Transverse colon (tissue), 4 donors: Measurements from ENCODE around the gene CALHM6. TPM values are rescaled to one million over a fixed set of nuclear protein-coding genes. Genes with fewer than 3 reads are reported as not detected.

Source experiments
- DNase-seq: peaks from one replicate; pipeline ENCODE4 v3.0.0-alpha.2; 2019
- H3K27ac ChIP-seq, 4 donors: fragments of 200-600 bp; sonication (generic); 2 replicates each; pipeline ENCODE4 v1.5.1; 2016 to 2018; ENCODE audit warnings: inconsistent platforms in 4 of 4
- H3K27me3 ChIP-seq: fragments of 200-600 bp; sonication (generic); 2 replicates; pipeline ENCODE4 v1.5.1; 2017; ENCODE audit warnings: inconsistent platforms
- H3K36me3 ChIP-seq, 4 donors: fragments of 200-600 bp; sonication (generic); 2 replicates each; pipeline ENCODE4 v1.5.1; 2017 to 2019; ENCODE audit warnings: inconsistent platforms in 4 of 4
- H3K4me1 ChIP-seq, 4 donors: fragments of 200-600 bp; sonication (generic); 2 replicates each; pipeline ENCODE4 v1.5.1; 2017 to 2020; ENCODE audit warnings: inconsistent platforms in 4 of 4
- H3K4me3 ChIP-seq, 4 donors: fragments of 200-600 bp; sonication (generic); 1 replicate in 1 of 4; 2 replicates in 3 of 4; pipeline versions ENCODE4 v1.5.1 to v1.6.1; 2017 to 2019; ENCODE audit warnings: inconsistent platforms in 4 of 4
- H3K9me3 ChIP-seq, 2 donors: fragments of 200-600 bp; sonication (generic); 2 replicates each; pipeline ENCODE4 v1.5.1; 2017 to 2019; ENCODE audit warnings: inconsistent platforms in 2 of 2
- CTCF ChIP-seq, 5 experiments: fragments of 200-600 bp in 3 of 5; fragments of 450-650 bp in 2 of 5; sonication (generic) in 3 of 5; IDR thresholded peaks; 1 replicate in 2 of 5; 2 replicates in 3 of 5; pipeline ENCODE4 v1.5.1; 2016 to 2017; ENCODE audit warnings: antibody characterized with exemption in 5 of 5, inconsistent platforms in 3 of 5, mild to moderate bottlenecking in 2 of 5, moderate library complexity in 1 of 5
- EP300 ChIP-seq: sonication (generic); formaldehyde crosslinking; IDR thresholded peaks from one replicate; pipeline ENCODE4 v1.6.1; 2017; ENCODE audit warnings: antibody characterized with exemption, low read depth
- POLR2A ChIP-seq: fragments of 450-650 bp; IDR thresholded peaks from one replicate; pipeline ENCODE4 v1.6.1; 2016; ENCODE audit warnings: antibody characterized with exemption, mild to moderate bottlenecking, moderate library complexity
- POLR2AphosphoS5 ChIP-seq, 3 donors: sonication (generic); formaldehyde crosslinking; IDR thresholded peaks; one replicate each; pipeline ENCODE4 v1.6.1; 2016; ENCODE audit warnings: antibody characterized with exemption in 3 of 3
- WGBS, 2 donors: methylation state at CpG; one replicate each; pipeline ENCODE4 v1.1.5; 2018; ENCODE audit warnings: low coverage in 1 of 2; 5-methylcytosine and 5-hydroxymethylcytosine counted together
- in situ Hi-C, 4 donors: fragments of 200-750 bp; cut with MboI; loops; one replicate each; pipeline versions ENCODE4 v1.15.0 to v1.15.1; 2017; ENCODE audit warnings: low sequenced_read_pairs in 3 of 4, low pct_ligation_motif_present in 1 of 4, low pct_unique_long_range_greater_than_20kb in 1 of 4
- intact Hi-C: fragments of 100-400 bp; cut with DNase I; formaldehyde crosslinking; loops from one replicate; pipeline ENCODE4 v1.15.1; 2023; ENCODE audit warnings: low total_unique reads
- total RNA-seq, 4 donors: library from RNA; depleted of rRNA; stranded (reverse); fragments of >200 nt; gene quantifications; one replicate each; pipeline ENCODE4 v1.1.0, GENCODE V29; 2016

Gene CALHM6
- total RNA-seq, 4 donors from 2014 or later: 3.3 to 21.7 (median 3.3) TPM; not detected in 1

- in situ Hi-C loops: no loop called here
- TF ChIP-seq EP300 (no peak), POLR2AphosphoS5 (IDR thresholded peaks at IDR 0.05) (no peak), POLR2A (no peak), CTCF (IDR thresholded peaks at IDR 0.05) (no peak)
- no peaks in the 10 kb centered on the region for H3K36me3 ChIP-seq
- H3K4me3 ChIP-seq: no peak overlapping the region
- intact Hi-C loops: no loop called here
- peaks cover 0 to 17% (median 3%) of the 10 kb centered on the region in 4 donors for H3K4me1 ChIP-seq
- DNase-seq: no peak
- H3K27ac ChIP-seq: no peak overlapping the region
- WGBS, 2 donors: 80 to 87% methylated on average over 1 to 6 of the region's 9 CpGs
- peaks cover 30% of the 10 kb centered on the region for H3K27me3 ChIP-seq
- H3K9me3 ChIP-seq: no peaks in the 10 kb centered on the region
These were observed 2.9 kb upstream of the CALHM6 start for GRCh38 chr6:116458264-116458663.

- Histone ChIP-seq H3K4me1 (peaks cover 0 to 17% (median 3%) of the 10 kb centered on the region in 4 donors), H3K27me3 (peaks cover 47% of the 10 kb centered on the region), H3K36me3 (no peaks in the 10 kb centered on the region), H3K9me3 (no peaks in the 10 kb centered on the region), H3K27ac (no peak overlapping the region), H3K4me3 (no peak overlapping the region)
- intact Hi-C loops (no loop called here), in situ Hi-C loops (no loop called here)
- TF ChIP-seq POLR2AphosphoS5 (IDR thresholded peaks at IDR 0.05) (no peak), CTCF (IDR thresholded peaks at IDR 0.05) (no peak), POLR2A (no peak), EP300 (no peak)
- DNase-seq: no peak
- WGBS, 2 donors: 88 to 98% methylated on average over 4 of the region's 4 CpGs
These were observed 1.2 kb upstream of the CALHM6 start for GRCh38 chr6:116459927-116460326.

GRCh38 chr6:116461932-116462885 lies 1.0 kb downstream of the CALHM6 start:
- Histone ChIP-seq H3K4me1 (peaks cover 0 to 17% (median 3%) of the 10 kb centered on the region in 4 donors), H3K36me3 (no peaks in the 10 kb centered on the region), H3K9me3 (no peaks in the 10 kb centered on the region), H3K27me3 (peaks cover 51% of the 10 kb centered on the region), H3K27ac (peak overlapping the region; percentile 41 to 54 (median 44)), H3K4me3 (peak overlapping the region; percentile 17 to 55 (median 34))
- intact Hi-C loops (no loop called here), in situ Hi-C loops (no loop called here)
- 34 to 81% methylated on average over 8 to 32 of the region's 84 CpGs for WGBS, 2 donors
- TF ChIP-seq POLR2A: no peak
- TF ChIP-seq POLR2AphosphoS5 (IDR thresholded peaks at IDR 0.05): no peak
- TF ChIP-seq EP300: no peak
- no peak for TF ChIP-seq CTCF (IDR thresholded peaks at IDR 0.05)
- DNase-seq: peak; percentile 29

GRCh38 chr6:116463301-116463700 lies 2.1 kb downstream of the CALHM6 start:
- peak overlapping the region in 1 of 4 donors; percentile 55 for H3K4me3 ChIP-seq
- no peak for TF ChIP-seq POLR2A
- no peak for TF ChIP-seq EP300
- TF ChIP-seq CTCF (IDR thresholded peaks at IDR 0.05): no peak
- no peak for TF ChIP-seq POLR2AphosphoS5 (IDR thresholded peaks at IDR 0.05)
- no peak overlapping the region for H3K27ac ChIP-seq
- DNase-seq: no peak
- intact Hi-C loops: no loop called here
- H3K9me3 ChIP-seq: no peaks in the 10 kb centered on the region
- peaks cover 51% of the 10 kb centered on the region for H3K27me3 ChIP-seq
- in situ Hi-C loops: no loop called here
- H3K36me3 ChIP-seq: no peaks in the 10 kb centered on the region
- WGBS, 2 donors: 89 to 92% methylated on average over 3 to 4 of the region's 4 CpGs
- peaks cover 0 to 17% (median 3%) of the 10 kb centered on the region in 4 donors for H3K4me1 ChIP-seq
